GM21576 (cell line): ENCODE measurements around the gene PTMA.
"Not testable (repeated sequence)": the region's sequence is repeated elsewhere in the genome, so short reads cannot be mapped to it uniquely, and the experiment has no call there.

Experiments
- ATAC-seq: cut with Tn5 transposase; IDR thresholded peaks from one replicate; pipeline ENCODE4 v1.9.1; 2021; ENCODE audit warnings: mild to moderate bottlenecking, moderate library complexity; ENCODE audit not compliant: unreplicated experiment

PTMA gene

GRCh38 chr2:231714639-231715498 lies 6.5 kb downstream of the PTMA start:
- no peak for ATAC-seq

GRCh38 chr2:231715499-231715837 lies 7.1 kb downstream of the PTMA start:
- ATAC-seq = no peak

GRCh38 chr2:231715988-231716616 lies 7.8 kb downstream of the PTMA start:
- ATAC-seq = no peak

- no peak for ATAC-seq
Measured at GRCh38 chr2:231716666-231717280, 8.4 kb downstream of the PTMA start.

- ATAC-seq = no peak
Measured at GRCh38 chr2:231717281-231718171, 9.2 kb downstream of the PTMA start.

- ATAC-seq = no peak
Measured at GRCh38 chr2:231718799-231719198, 10.5 kb downstream of the PTMA start.

GRCh38 chr2:231720292-231720986 lies 12.1 kb downstream of the PTMA start:
- ATAC-seq = no peak

- peak; percentile 72 for ATAC-seq
Measured at GRCh38 chr2:231720987-231721966, 13.0 kb downstream of the PTMA start.

GRCh38 chr2:231722721-231723307 lies 14.5 kb downstream of the PTMA start:
- ATAC-seq = no peak

GRCh38 chr2:231725476-231725875 lies 17.2 kb downstream of the PTMA start:
- ATAC-seq = no peak

GRCh38 chr2:231726276-231726675 lies 18.0 kb downstream of the PTMA start:
- ATAC-seq = no peak

GRCh38 chr2:231727621-231728020 lies 19.3 kb downstream of the PTMA start:
- ATAC-seq = no peak

GRCh38 chr2:231732604-231733003 lies 24.3 kb downstream of the PTMA start:
- ATAC-seq = no peak

GRCh38 chr2:231737761-231738160 lies 29.4 kb downstream of the PTMA start:
- no peak for ATAC-seq

GRCh38 chr2:231743376-231744116 lies 35.2 kb downstream of the PTMA start:
- ATAC-seq = no peak

GRCh38 chr2:231745303-231746038 lies 37.1 kb downstream of the PTMA start:
- ATAC-seq = no peak

GRCh38 chr2:231748153-231748896 lies 40.0 kb downstream of the PTMA start:
- ATAC-seq = not testable (repeated sequence)
